Measurements from ENCODE around the gene MBD3L2.

The MBD3L2 gene

DNA sequence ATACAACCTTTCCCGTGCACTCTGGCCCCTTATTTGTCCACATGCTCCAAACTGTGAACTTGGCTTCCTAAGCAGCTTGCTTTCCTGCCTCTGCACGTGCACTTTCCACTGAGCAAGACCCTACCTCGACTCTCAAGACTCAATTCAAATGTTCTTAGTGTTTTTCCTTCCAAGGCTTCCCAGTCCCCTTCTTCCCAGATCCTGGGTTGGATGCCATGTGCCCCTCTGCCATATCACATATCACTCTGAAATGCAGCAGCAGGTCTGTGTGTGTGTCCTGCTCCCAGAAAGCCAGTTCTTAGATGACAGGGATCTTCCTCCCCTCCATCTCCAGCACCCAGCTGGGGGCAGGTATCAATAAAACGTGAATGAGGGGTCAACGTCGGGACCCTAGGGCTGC is 23.4 kb downstream of the MBD3L2 start:
- no peak for DNase-seq (ENCODE audit: low read depth)
- no peak overlapping the region for H3K4me3 ChIP-seq (ENCODE audit: low read depth, low read length)
- TF ChIP-seq, protein P1, sequence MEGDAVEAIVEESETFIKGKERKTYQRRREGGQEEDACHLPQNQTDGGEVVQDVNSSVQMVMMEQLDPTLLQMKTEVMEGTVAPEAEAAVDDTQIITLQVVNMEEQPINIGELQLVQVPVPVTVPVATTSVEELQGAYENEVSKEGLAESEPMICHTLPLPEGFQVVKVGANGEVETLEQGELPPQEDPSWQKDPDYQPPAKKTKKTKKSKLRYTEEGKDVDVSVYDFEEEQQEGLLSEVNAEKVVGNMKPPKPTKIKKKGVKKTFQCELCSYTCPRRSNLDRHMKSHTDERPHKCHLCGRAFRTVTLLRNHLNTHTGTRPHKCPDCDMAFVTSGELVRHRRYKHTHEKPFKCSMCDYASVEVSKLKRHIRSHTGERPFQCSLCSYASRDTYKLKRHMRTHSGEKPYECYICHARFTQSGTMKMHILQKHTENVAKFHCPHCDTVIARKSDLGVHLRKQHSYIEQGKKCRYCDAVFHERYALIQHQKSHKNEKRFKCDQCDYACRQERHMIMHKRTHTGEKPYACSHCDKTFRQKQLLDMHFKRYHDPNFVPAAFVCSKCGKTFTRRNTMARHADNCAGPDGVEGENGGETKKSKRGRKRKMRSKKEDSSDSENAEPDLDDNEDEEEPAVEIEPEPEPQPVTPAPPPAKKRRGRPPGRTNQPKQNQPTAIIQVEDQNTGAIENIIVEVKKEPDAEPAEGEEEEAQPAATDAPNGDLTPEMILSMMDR (IDR thresholded peaks at IDR 0.05; ENCODE audit: insufficient read depth, low read depth, low read length, missing control alignments): no peak

DNA sequence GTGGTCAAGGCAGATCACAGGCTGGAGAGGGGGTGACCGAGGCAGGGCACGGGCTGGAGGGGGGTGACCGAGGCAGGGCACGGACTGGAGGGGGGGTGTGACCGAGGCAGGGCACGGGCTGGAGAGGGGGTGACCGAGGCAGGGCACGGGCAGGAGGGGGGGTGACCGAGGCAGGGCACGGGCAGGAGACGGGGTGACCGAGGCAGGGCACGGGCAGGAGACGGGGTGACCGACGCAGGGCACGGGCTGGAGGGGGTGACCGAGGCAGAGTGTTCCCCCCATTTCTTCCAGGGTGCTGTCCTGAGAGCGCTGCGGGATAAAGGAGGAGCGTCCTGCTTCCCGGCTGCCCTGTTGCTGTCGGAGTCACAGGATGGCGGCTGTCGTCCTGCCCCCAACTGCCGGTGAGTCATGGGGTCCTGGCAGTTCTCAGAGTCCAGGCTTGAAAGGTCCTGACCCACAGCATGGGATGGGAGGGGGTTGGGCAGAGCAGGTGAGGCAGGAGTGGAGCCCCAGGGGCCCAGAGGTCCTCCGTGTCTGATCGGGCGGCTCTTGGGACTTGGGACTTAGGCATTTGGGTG is 25.7 kb downstream of the MBD3L2 start:
- TF ChIP-seq, protein P1 (IDR thresholded peaks at IDR 0.05; ENCODE audit: insufficient read depth, low read depth, low read length, missing control alignments): no peak
- no peak for DNase-seq (ENCODE audit: low read depth)
- H3K4me3 ChIP-seq (ENCODE audit: low read depth, low read length): no peak overlapping the region

- no peak for DNase-seq (ENCODE audit: low read depth)
- TF ChIP-seq, protein P1 (IDR thresholded peaks at IDR 0.05; ENCODE audit: insufficient read depth, low read depth, low read length, missing control alignments): no peak
- H3K4me3 ChIP-seq (ENCODE audit: low read depth, low read length): no peak overlapping the region
Observed at GRCh38 chr19:7076151-7076550, 27.0 kb downstream of the MBD3L2 start.

DNA sequence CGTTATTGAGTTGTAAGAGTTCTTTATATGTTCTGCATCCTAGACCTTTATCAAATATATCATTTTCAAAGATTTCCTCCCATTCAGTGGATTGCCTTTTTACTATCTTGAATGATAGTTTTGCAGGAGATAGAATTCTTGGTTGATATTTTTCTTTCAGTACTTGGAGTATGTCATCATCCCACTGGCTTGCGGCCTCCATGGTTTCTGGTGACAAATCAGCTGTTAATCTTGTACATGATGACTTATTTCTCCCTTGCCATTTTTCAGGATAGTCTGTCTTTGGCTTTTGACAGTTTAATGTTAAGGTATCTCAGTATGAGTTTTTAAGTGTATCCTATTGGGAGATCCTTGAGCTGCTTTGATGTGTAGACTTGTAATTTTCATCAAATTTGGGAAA is 28.9 kb downstream of the MBD3L2 start:
- TF ChIP-seq, protein P1 (IDR thresholded peaks at IDR 0.05; ENCODE audit: insufficient read depth, low read depth, low read length, missing control alignments): no peak
- DNase-seq (ENCODE audit: low read depth): no peak
- H3K4me3 ChIP-seq (ENCODE audit: low read depth, low read length): no peak overlapping the region

GRCh38 chr19:7083076-7083956 is 34.2 kb downstream of the MBD3L2 start:
- DNase-seq (ENCODE audit: low read depth): peak; percentile 52
- TF ChIP-seq, protein P1 (IDR thresholded peaks at IDR 0.05; ENCODE audit: insufficient read depth, low read depth, low read length, missing control alignments): no peak
- no peak overlapping the region for H3K4me3 ChIP-seq (ENCODE audit: low read depth, low read length)

GRCh38 chr19:7088999-7089398 is 39.9 kb downstream of the MBD3L2 start:
- TF ChIP-seq, protein P1 (IDR thresholded peaks at IDR 0.05; ENCODE audit: insufficient read depth, low read depth, low read length, missing control alignments): no peak
- no peak overlapping the region for H3K4me3 ChIP-seq (ENCODE audit: low read depth, low read length)
- DNase-seq (ENCODE audit: low read depth): no peak
